HG02938 (cell line): ENCODE results near the gene PABPN1L.
"Not testable (repeated sequence)": the region's sequence is repeated elsewhere in the genome, so short reads cannot be mapped to it uniquely, and the experiment has no call there.

Experiments
- ATAC-seq: cut with Tn5 transposase; IDR thresholded peaks from one replicate; pipeline ENCODE4 v1.9.1; 2021; ENCODE audit warnings: mild to moderate bottlenecking, moderate library complexity; ENCODE audit not compliant: unreplicated experiment

The PABPN1L gene

DNA sequence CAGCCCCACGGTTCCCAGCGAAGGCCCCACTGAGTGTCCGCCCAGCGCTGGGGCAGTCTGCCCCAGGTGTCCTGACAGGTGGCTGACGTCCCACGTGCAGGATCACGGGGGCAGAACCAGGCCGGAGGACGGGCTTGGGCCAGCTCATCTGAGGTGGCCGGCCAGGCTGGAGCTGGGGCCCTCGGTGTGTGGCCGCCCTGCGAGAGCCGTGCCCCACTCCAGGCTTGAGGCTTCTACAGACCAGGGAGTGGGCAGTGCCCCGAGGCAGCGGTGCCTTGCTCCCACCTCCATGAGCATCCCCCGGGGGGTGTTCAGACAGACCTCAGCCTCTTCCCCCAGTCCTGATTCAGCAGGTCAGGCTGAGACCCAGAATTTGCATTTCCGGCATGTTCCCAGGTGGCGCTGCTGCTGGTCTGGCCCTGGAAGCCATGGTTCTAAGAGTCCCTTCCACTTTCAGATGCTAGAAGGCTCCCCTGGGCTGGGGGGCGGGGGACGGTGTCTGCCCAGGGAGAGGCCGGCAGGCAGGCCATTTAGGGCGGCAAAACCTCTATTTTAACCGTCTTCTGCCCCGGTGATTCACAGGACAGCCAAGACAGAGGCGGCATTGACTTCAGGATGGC lies 35.4 kb upstream of the PABPN1L start:
- ATAC-seq = no peak

GRCh38 chr16:88900662-88901052 lies 34.2 kb upstream of the PABPN1L start:
- ATAC-seq = no peak

DNA sequence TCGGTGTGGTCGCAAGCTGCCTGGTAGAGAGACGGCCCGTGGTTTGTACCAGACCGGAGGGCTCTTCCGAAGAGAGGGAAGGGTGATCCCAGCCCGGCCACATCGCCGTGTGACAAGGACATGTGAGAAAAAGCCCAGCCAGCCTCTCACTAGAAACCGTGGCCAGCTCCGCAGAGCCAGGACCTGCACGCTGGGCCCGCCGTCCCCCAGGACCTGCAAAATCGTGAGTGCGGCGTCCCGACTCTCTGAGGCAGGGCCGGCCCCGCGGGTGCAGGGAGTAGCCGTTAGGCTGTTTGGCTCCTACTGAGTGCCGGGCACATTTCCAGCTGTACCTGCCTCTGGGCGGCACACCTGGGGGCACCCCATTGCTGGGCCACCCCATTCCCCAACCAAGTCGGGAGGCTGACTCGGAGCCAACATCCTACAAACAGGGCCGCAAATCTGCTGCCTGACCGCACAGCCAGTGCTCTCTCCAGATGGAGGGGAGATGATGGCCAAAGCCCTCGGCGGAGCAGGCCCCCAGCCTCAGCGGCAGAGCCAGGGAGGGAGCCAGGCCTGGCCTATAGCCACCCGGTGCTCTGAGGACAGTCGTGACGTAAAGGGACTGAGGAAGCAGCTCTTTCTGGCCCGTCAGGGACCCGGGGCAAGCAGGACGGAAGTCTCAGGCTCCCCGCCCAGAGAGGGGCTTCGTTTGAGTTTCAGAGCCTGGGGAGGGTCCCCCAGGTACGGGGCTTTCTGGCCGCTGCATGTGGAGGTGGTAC lies 33.6 kb upstream of the PABPN1L start:
- ATAC-seq = no peak

- ATAC-seq = no peak
These were observed 31.4 kb upstream of the PABPN1L start for GRCh38 chr16:88897696-88898425.

DNA sequence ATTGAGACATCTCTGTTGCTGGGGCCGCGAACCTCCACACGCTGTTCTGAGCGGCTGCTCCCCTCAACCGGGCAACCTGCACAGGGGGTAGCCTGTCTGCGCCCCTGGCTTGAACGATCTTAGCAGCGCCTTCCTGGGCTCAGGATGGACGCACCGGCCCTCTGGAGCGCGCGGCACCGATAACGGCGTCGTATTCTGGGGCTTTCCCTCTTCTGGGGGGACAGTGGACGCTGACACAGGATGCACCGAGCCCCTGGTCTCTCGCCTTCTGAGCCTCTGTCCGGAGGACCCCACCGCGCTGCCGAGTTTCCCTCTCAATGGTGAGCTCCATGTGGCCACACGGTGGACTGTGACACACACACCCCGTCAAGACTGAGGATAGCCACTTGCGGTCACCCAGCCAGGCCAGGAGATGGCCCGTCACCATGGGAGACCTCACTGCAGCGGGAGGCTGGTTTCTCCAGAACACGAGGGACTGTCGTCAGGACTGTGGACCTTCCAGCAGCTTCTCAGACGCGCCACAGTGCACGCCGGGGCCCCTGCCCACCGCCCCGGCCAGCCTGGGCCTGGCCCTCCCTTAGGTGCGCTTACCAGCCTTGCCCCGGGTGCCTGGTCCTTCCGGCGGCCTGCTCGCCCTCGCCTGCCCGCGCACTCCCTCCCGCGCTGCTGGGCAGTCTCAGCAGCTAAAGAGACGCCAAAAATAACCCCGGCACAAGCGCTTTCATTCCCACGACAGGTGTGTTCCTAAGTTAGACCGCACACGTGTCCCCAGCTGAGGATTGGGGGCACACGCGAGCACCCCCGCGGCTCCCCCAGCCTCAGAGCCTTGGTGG lies 30.0 kb upstream of the PABPN1L start:
- ATAC-seq = no peak

DNA sequence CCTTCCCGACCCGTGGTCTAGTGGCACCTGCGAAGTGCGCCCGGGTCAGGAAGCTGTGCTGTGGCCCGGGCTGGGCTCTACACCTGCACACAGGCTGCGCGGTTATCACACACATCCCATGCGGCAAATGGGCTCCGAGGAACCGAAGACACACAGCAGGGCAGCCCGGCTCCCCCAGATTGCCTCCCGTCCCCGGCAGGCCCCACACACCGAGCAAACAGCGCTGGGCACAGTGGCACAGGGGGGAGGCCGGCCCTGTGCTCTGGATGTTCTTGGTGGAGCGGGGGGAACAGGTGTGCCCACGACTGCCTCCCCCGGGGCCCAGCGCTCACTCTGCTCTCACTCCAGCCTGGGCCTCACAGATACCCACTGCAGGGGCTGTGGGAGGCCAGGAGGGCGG lies 28.9 kb upstream of the PABPN1L start:
- ATAC-seq = no peak

DNA sequence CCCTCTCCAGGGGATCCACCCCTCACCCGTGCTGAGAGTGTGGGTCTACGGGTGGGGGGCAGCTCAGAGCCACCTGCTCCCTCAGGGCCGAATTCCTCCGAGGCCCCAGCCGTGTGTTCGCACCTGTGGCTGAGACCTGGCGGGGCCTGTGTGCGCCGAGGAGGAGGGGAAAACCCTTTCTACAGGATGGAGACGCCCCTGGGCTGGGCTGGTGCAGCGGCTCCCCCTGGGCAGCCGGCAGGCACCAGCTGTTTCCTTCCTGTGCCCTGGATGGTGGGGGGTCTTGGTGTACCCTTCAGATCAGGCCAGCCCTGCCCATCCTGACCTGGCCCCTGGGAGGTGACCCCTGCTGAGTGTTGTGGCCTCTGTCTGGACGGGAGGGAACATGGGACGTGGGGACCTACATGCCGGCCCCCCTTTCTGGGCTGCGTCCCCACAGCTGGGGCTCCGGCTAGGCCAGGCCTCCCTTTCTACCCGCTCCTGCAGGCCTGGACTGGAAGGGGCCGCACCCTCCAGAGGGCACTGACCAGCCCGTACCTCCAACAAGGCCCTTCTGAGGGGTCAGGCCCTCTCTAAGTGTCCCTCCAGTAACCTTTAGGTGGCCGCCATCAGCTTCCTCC lies 28.3 kb upstream of the PABPN1L start:
- no peak for ATAC-seq

GRCh38 chr16:88894266-88894665 lies 27.8 kb upstream of the PABPN1L start:
- not testable (repeated sequence) for ATAC-seq

GRCh38 chr16:88893127-88893968 lies 26.9 kb upstream of the PABPN1L start:
- ATAC-seq = no peak

- ATAC-seq = no peak
These were observed 25.6 kb upstream of the PABPN1L start for GRCh38 chr16:88892065-88892464.

- no peak for ATAC-seq
These were observed 24.6 kb upstream of the PABPN1L start for GRCh38 chr16:88891083-88891482.

DNA sequence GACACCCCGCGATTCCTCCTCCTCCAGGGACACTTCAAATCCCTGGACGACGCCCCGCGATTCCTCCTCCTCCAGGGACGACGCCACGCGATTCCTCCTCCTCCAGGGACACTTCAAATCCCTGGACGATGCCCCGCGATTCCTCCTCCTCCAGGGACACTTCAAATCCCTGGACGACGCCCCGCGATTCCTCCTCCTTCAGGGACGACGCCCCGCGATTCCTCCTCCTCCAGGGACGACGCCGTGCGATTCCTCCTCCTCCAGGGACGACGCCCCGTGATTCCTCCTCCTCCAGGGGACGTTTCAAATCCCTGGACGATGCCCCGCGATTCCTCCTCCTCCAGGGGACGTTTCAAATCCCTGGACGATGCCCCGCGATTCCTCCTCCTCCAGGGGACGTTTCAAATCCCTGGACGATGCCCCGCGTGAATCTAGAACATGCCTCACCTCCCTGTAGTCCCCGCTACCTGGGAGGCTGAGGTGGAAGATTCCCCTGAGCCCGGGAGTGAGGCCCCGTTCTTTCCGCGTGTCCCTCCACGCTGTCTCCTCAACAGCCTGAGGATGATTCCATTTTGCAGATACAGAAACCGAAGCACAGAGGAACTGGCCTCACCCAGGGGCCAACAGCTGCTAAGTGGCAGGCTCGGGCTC lies 23.4 kb upstream of the PABPN1L start:
- ATAC-seq = not testable (repeated sequence)

GRCh38 chr16:88888461-88889387 lies 22.3 kb upstream of the PABPN1L start:
- no peak for ATAC-seq

- no peak for ATAC-seq
These were observed 21.6 kb upstream of the PABPN1L start for GRCh38 chr16:88888057-88888456.

GRCh38 chr16:88886845-88887521 lies 20.5 kb upstream of the PABPN1L start:
- ATAC-seq = no peak

- no peak for ATAC-seq
These were observed 20.0 kb upstream of the PABPN1L start for GRCh38 chr16:88886420-88886844.

DNA sequence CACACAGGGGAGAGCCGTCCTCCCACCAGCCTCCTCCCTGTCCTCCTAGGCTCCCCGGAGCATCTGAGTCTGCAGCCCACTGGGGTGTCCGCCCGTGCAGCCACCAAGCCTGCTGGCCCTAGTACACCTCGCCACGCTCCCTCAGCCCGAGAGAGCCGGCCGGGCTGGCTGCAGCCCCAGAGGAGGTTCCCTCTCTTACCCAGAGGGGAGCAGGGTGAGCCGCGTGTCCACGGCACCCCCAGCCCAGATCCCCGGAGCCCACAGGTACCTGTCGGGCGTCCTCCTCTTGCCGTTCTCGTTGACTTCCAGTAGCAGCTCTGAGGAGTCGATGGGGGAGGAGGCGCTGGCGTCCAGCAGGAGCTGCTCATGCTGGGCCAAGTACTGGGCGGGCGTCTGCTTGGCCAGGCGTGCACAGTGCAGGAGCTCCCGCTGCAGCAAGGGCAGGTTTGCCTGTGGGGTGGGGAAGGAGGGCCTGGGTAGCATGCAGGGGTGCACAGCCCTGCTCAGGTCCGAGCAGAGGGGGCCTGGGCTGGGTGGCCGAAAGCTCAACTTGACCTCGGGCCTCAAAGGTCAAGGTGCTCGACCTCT lies 19.3 kb upstream of the PABPN1L start:
- no peak for ATAC-seq
